Activated CD4-positive, CD25-positive, alpha-beta regulatory T cell treated with anti-CD3 and anti-CD28 coated beads, Interleukin-2, amount 50 U/mL, for 72 hours (primary cell): ENCODE measurements around the gene ERBB4.

Source experiments
- DNase-seq: peaks from one replicate; pipeline ENCODE4 v3.0.0; 2021

Gene ERBB4

DNA sequence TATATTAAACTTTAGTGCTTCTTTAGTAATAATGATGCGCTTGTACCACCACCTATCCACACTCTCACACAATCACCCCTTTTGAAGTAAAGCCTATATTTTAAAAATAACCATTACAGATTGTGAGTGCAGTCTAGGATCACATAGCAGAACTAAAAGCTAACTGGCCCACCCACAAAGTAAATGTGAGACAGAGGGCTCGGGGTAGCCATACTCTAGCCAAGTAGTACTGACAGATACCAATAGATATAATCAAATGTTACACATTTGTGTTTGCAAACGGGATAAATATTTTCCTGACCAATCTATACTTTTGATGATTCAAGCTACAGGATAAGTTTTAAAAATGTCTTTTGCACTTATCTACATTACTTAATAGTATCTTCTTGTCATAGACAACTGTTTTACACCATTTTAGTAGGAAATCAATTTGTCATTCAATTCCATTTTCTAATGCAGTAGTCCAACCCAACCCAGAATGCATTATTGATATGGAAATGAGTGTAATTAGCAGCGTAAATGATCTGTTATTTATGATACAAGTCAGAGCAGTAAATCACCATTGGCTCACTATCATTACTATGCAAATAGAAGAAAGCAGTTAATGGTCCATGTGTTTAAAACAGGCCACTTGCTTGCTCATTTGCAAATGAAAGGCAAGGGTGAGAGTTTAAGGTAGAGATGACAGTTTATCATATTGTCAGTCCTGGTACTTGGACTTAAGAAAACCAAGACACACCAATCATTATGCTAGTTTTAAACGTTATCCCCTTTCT, 111.8 kb downstream of the ERBB4 start:
- DNase-seq = no peak

DNA sequence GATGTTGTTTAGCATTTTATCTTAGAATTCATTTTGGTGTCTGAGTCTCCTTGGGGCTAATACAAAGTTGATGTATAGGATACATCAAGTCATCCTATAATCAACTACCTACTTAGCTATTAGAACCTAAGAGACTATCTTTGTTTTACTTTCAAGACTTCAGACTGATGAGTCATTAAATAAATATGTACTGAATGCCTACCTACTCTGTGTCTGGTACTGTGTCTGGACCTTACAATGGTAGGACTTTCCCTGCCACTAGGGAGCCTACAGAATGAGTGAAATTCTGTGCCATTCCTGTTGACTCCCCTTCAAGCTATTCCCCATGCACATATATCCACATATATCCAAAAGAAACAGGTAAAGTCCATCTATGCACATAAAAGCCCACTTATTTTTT, 114.5 kb downstream of the ERBB4 start:
- no peak for DNase-seq

DNA sequence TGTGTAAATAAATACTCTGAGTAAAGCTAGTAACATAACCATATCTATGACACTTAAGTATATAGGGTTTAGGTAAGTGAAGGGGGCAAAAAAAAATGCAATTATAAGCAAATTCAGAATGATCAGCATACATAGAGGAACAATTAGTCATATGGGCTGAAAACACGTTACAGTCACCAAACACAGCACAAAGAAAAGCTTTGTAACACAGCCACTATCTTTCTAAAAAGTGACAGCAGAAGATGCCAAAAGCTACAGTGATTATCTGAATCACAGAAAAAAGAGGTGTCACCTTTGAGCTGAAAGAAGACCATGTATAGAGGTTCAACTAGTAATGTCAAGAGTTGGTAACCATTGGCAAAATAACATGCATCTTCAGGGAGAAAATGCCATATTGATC, 115.5 kb downstream of the ERBB4 start:
- DNase-seq = no peak

GRCh38 chr2:212421556-212422334, 116.9 kb downstream of the ERBB4 start:
- DNase-seq = no peak

DNA sequence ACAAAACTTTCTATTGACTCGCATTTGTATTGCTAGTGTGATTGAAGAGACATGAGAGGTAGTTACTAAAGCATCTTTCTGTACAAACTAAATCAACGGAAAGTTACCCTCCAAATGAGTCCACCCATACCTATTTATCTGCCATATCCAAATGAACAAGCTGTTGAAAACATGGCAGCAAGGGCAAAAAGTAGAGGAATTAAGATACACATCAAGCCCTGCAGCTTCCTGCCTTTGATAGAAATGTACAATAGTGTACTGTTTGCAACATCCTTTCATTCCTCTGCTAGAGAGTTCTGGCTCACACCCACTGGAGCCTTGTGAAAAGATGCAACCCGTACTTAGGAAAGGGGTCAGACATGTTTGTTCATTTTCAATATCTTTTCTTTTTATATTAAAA, 122.5 kb downstream of the ERBB4 start:
- no peak for DNase-seq

- no peak for DNase-seq
Measured at GRCh38 chr2:212414767-212415211, 123.8 kb downstream of the ERBB4 start.

DNA sequence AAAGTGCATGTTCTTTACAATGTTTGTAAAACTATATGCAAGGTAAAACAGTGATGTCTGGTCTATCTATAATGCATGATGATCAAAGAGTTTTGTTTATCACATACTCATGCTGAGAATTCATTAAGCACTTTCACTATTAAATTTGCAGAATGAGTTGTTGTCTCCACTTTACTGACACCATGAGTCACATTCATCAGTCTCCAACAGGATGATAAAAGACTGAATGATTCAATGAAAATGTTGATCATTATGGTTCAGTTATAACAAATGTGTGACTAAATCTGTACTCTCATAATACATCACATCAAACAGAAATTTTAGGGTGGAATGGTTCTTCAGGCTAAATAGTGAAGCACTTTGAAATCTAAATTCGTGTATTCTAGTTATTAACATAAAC, 129.0 kb downstream of the ERBB4 start:
- DNase-seq = no peak

GRCh38 chr2:212408524-212408923, 130.1 kb downstream of the ERBB4 start:
- DNase-seq = no peak

- DNase-seq = no peak
Measured at GRCh38 chr2:212406716-212407115, 131.9 kb downstream of the ERBB4 start.

GRCh38 chr2:212402316-212402715, 136.3 kb downstream of the ERBB4 start:
- no peak for DNase-seq

DNA sequence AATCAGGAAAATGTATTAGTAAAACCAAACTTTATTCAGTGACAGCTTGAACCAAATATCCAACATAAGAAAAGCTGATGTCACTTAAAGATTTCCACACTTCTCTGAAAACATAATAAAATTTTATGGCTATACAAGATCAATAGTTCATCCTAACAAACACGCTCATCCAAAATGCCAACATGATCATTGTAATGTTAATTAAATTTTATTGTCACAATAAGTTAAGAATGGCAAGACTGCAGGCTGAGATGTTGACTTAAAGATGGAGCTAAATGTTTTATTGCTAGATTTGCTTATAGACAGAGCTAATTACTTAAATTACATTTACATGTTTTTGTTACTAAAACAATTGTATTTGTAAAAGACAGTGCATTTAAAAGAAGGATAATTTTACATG, 140.3 kb downstream of the ERBB4 start:
- no peak for DNase-seq

DNA sequence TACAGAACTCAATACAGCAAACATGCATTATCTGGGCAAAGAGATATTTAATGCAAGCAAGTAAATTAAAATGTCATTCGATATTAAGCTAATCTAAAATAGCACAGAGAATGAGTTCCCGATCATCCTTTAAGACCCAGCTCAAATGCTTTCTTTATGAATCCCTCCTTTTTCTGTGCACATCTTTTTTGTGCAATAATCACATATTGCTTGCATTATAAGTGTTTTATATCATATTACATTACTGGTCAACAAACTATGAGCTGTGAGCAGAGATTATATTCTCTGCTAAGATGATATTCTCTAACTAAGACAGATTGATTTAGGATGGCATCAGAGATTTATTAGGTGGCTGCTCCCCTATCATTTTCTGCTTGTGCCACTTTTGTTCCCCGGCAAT, 146.1 kb downstream of the ERBB4 start:
- no peak for DNase-seq

- no peak for DNase-seq
Measured at GRCh38 chr2:212392043-212392442, 146.6 kb downstream of the ERBB4 start.

DNA sequence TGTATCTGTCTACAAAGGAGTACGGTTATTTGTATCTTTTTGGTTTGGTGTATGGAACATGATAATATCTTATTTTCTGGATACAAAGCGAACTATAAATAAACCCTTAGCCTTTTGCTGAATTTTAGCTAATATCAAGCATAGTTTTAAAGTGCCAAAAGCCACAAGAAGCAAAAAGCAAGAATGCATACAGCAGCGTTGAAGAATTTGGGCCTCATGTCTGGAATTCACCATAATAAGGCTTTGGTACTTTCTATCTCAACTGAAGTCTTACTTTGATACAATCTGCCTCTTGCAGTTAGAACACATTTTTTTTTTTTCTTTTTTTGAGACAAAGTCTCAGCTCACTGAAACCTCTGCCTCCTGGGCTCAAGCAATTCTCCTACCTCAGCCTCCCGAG, 151.5 kb downstream of the ERBB4 start:
- no peak for DNase-seq

DNA sequence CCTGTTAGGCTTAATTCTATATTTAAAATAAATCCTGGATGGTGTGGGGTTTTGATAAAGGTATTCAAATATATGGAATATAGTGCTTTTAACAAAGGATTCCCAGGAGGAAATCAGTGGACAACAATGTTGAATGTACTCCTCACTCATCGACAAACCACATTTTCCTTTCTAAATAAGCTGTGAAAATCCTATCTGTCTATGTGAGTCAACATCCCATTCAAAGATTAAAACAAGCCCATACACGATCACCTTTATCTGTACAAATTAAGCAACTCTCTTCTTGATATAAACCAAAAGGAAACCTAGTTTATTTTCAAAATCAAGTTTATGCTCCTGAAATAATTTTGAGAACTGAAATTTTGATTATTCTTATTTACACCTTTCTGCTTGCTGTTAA, 153.4 kb downstream of the ERBB4 start:
- DNase-seq = no peak

GRCh38 chr2:212384027-212384426, 154.6 kb downstream of the ERBB4 start:
- DNase-seq = no peak

DNA sequence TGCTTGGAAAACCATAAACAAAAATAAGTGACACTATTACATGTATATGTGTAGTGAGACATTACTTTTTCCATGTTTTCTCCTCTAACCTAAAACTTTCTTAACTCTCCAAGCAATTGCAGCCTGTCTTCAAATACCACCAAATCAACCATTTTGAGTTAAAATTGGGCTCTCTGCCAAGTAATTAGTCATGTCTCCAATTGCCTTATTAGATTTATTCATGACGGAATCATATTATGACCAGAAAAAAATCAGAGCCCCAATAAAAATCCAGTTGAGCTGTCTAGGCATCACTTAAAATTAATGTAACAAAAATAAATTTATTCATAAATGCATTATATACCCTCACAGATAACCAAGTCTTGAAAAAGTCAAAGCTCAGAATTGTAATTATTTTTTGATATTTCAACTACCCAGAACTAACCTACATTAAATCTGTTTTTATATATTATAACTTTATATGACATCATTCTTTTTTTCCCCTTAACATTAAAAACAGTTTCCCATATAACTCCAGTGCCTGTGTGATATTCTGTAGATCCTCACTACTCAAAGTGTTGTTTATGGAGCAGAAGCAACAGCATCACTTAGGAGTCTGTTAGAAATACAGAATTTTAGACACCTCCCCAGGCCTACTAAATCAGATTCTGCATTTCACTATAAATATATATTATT, 157.0 kb downstream of the ERBB4 start:
- DNase-seq = no peak

DNA sequence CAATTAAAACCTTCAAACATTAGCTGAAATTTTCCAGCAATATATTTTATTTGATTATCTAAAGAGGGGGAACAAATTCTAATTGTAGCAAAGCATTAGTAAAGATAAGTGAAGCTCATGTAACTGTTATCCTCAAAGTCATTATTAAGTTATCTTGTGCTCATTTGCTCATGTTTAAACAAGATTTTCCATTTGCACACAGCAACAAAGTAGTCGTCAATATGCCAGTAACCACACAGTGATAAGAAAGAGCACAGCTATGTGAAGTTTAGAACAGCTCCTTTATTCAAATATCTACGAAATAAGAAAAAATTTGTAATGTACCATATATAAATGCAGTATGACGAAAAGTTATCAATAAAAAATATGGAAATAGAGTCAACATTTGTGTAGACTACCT, 159.5 kb downstream of the ERBB4 start:
- DNase-seq = no peak

- no peak for DNase-seq
Measured at GRCh38 chr2:212367431-212367830, 171.2 kb downstream of the ERBB4 start.

DNA sequence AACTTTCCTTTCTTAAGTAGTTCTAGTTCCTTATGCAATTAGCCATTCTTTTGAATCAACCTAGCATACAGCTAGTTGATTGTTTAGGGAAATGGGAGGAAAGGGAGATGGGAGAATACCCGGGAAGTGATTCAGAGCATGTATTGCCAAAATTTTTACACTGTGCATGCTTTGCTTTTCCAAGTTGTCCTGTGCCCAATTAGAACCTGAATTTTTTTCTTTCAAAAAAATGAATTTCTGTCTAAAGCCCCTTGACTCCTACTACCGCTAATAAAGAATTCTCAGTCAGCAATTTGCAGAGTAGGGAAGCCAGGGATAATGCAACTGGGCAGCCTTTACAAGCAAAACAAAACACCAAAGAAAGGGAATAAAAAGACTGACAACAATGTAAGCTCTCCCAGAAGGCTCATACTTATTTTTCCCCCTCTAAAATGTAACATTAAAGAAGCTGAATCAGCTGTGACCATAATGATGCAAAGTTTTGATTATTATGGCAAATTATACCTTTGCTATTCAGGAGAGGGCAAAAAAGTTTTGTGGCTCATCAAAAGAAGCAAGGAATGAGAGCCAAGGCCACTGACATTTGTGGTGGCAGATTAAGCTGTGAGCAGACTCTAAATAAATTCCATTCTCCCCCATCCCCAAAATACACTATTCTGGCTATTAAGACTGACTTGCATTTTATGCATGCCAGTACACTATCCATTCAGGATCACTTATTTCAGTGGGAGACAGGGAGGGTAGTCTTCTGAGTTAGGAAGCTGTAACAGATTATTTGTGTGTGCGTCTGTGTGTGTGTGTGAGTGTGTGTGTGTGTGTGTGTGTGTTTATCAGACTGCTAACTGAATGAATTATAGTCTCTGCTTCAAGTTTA, 174.3 kb downstream of the ERBB4 start:
- DNase-seq = no peak

- no peak for DNase-seq
Measured at GRCh38 chr2:212361174-212361756, 177.3 kb downstream of the ERBB4 start.

DNA sequence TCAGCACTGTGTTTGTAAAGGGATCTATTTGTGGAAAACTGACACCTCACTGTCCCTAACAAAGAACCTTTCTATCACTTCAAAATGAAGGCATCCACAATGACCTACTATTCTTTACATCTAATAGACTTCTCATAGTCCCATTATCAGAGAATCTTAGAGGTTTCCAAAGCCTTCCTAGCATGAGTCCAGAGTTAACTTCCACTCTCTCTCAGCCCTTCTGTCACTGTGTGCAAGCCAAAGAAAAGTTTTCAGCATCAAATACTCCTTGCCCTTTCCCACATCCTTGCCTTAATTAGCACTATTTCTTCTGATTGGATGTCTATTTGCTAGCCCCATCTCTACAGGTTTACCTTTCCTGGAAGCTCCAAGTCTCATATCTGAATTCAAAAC, 178.5 kb downstream of the ERBB4 start:
- DNase-seq = no peak
